Lung (tissue), 12 donors: ENCODE measurements around the gene COL25A1. TPM values are rescaled to one million over a fixed set of nuclear protein-coding genes. Genes with fewer than 3 reads are reported as not detected.

Source experiments
- ATAC-seq: fragments of 200-7000 bp; cut with Tn5 transposase; one replicate; pipeline ENCODE4 v1.9.1; 2020; ENCODE audit warnings: moderate number of reproducible peaks; ENCODE audit not compliant: insufficient read depth, low FRiP score
- DNase-seq, 3 donors: peaks; one replicate each; pipeline ENCODE4 v3.0.0-alpha.2; 2013 to 2017
- H3K27ac ChIP-seq, 2 donors: one replicate each; pipeline ENCODE4 v1.5.1; 2013; ENCODE audit warnings: mild to moderate bottlenecking in 2 of 2, moderate library complexity in 2 of 2, control low read depth in 1 of 2, inconsistent platforms in 1 of 2, low read depth in 1 of 2, low read length in 1 of 2
- H3K27me3 ChIP-seq, 3 donors: one replicate each; pipeline ENCODE4 v1.5.1; 2013; ENCODE audit warnings: low read length in 2 of 3; ENCODE audit not compliant: control insufficient read depth in 3 of 3, insufficient read depth in 3 of 3
- H3K36me3 ChIP-seq, 4 donors: one replicate each; pipeline ENCODE4 v1.5.1; 2013; ENCODE audit warnings: low read length in 4 of 4, mild to moderate bottlenecking in 1 of 4, moderate library complexity in 1 of 4; ENCODE audit not compliant: control insufficient read depth in 4 of 4, insufficient read depth in 4 of 4
- H3K4me1 ChIP-seq, 5 donors: one replicate each; pipeline ENCODE4 v1.5.1; 2013; ENCODE audit warnings: low read length in 5 of 5, mild to moderate bottlenecking in 2 of 5, moderate library complexity in 1 of 5; ENCODE audit not compliant: control insufficient read depth in 5 of 5, insufficient read depth in 5 of 5
- H3K4me3 ChIP-seq: one replicate; pipeline ENCODE4 v1.5.1; 2013; ENCODE audit warnings: mild to moderate bottlenecking, control low read depth, moderate library complexity
- H3K9ac ChIP-seq, 2 donors: one replicate each; pipeline ENCODE4 v1.5.1; 2013; ENCODE audit warnings: low read length in 2 of 2, control low read depth in 1 of 2; ENCODE audit not compliant: insufficient read depth in 1 of 2
- H3K9me3 ChIP-seq, 4 donors: one replicate each; pipeline ENCODE4 v1.5.1; 2013; ENCODE audit warnings: low read length in 3 of 4, mild to moderate bottlenecking in 1 of 4, moderate library complexity in 1 of 4; ENCODE audit not compliant: control insufficient read depth in 4 of 4, insufficient read depth in 3 of 4
- WGBS, 2 donors: extraction: QIAGEN DNeasy Blood & Tissue Kit; methylation state at CpG; one replicate each; pipeline ENCODE4 v1.1.7; 2013; 5-methylcytosine and 5-hydroxymethylcytosine counted together
- polyA plus RNA-seq, 2 donors: library from polyadenylated mRNA; stranded (reverse); fragments of 200-250 nt; gene quantifications; one replicate each; pipeline ENCODE4 v1.2.1, GENCODE V29; 2013
- total RNA-seq, 2 donors: library from RNA; depleted of rRNA in 1 of 2; stranded (reverse); fragments of >200 nt in 1 of 2; gene quantifications; one replicate each; pipeline ENCODE4 v1.2.1, GENCODE V29; 2014 to 2021
- TF ChIP-seq, protein P1 (sequence below): IDR thresholded peaks from 2 replicates; pipeline ENCODE4 v1.5.1; 2012; ENCODE audit warnings: mild to moderate bottlenecking; ENCODE audit errors: control extremely low read depth, extremely low read depth
- donor health status: control.
- donor health status: control.
- donor health status: Bipolar disorder and iron deficiency.
- donor health status: healthy.
- donor health status: DM: yes; HTN: yes; CAD: no.

The COL25A1 gene
- total and polyA plus RNA-seq, 4 donors = 0.06 to 3.5 (median 1.8) TPM

DNA sequence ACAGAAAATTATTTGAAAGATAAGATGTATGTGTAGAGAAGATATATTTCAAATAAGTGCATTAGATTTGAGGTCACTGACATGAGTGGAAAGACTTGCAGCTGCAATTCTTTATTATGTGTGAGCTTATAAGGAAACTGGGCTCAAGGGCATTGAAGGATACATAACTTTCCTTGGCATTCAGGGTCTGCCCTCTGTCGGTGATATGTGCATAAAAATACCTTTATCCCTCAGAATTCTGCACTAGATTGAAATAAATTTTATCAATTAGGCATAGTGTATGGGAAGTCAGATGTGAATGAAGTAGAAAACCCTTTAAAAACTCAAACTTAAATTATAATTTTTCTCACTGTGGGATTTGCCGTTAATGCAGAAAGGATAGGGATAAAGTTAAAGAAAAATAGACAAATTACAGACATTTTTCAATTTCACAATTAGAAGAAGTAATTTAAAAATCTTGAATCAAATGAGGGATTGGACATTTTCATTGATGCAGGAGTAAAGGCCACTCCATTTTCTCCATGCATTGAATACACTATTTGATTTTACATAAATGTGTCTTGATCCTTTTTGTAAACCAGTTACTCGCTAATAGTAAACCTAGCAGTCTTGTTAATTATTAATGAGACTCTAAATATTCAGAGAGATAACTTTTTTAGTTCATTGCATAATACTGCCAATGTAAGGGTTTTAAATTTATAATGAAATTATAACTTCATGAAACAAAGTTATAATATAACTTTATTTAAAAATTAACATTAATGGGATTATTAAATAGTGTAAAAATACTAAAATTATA lies 518.6 kb downstream of the COL25A1 start:
- Histone ChIP-seq H3K36me3 (no peaks in the 10 kb centered on the region), H3K27ac (no peak overlapping the region), H3K9me3 (no peaks in the 10 kb centered on the region), H3K27me3 (no peaks in the 10 kb centered on the region), H3K9ac (no peak overlapping the region), H3K4me1 (no peaks in the 10 kb centered on the region), H3K4me3 (no peak overlapping the region)
- ATAC-seq (no peak), DNase-seq (peak in 1 of 3 donors; percentile 13)
- TF ChIP-seq, protein P1, sequence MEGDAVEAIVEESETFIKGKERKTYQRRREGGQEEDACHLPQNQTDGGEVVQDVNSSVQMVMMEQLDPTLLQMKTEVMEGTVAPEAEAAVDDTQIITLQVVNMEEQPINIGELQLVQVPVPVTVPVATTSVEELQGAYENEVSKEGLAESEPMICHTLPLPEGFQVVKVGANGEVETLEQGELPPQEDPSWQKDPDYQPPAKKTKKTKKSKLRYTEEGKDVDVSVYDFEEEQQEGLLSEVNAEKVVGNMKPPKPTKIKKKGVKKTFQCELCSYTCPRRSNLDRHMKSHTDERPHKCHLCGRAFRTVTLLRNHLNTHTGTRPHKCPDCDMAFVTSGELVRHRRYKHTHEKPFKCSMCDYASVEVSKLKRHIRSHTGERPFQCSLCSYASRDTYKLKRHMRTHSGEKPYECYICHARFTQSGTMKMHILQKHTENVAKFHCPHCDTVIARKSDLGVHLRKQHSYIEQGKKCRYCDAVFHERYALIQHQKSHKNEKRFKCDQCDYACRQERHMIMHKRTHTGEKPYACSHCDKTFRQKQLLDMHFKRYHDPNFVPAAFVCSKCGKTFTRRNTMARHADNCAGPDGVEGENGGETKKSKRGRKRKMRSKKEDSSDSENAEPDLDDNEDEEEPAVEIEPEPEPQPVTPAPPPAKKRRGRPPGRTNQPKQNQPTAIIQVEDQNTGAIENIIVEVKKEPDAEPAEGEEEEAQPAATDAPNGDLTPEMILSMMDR = no peak
- WGBS, 2 donors = 57 to 74% methylated on average over 3 of the region's 3 CpGs

DNA sequence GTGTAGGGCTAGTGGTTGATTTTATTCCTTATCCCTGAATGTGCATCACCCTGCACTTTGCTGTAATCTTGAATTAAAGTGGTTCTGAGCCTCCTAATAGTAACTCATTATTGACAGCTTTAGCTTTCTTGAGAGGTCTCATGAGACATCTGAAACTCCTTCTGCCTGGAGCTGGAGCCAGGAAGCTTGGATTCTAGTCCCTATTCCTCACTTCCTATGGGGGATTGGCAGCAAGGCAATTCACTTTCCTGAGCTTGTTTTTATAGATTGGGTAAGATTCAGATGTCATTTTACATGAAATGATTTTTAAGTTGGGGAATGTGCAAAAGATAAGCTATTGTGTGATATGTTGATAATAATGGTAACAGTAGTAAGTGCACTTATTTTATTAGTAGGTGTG lies 522.5 kb downstream of the COL25A1 start:
- TF ChIP-seq, protein P1 = no peak
- no peaks in the 10 kb centered on the region for H3K9me3 ChIP-seq
- H3K36me3 ChIP-seq = no peaks in the 10 kb centered on the region
- no peak overlapping the region for H3K27ac ChIP-seq
- H3K9ac ChIP-seq = no peak overlapping the region
- H3K4me1 ChIP-seq = no peaks in the 10 kb centered on the region
- ATAC-seq = no peak
- DNase-seq = no peak
- no peaks in the 10 kb centered on the region for H3K27me3 ChIP-seq
- H3K4me3 ChIP-seq = no peak overlapping the region

DNA sequence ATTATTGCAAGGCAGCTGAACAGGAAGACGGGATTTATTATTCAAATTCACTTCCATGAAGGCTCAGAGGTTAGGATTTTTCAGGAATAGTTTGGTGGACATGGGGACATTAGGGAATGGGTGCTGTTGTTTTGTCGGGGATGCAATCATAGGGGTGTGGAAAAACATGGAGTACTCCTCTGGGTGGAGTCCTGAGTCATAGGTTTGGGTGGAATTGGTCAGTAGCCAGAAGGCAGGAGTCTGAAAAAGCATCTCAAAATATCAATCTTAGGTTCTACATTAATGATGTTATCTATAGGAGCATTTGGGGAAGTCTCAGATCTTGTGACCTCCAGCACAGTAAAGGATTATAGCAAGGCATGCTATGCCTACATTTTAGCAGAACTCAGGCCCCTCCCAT lies 525.1 kb downstream of the COL25A1 start:
- no peak for DNase-seq
- no peak overlapping the region for H3K4me3 ChIP-seq
- WGBS, 2 donors = 92 to 93% methylated on average over 2 of the region's 2 CpGs
- TF ChIP-seq, protein P1 = no peak
- no peaks in the 10 kb centered on the region for H3K9me3 ChIP-seq
- H3K4me1 ChIP-seq = no peaks in the 10 kb centered on the region
- H3K36me3 ChIP-seq = no peaks in the 10 kb centered on the region
- no peaks in the 10 kb centered on the region for H3K27me3 ChIP-seq
- H3K9ac ChIP-seq = no peak overlapping the region
- no peak overlapping the region for H3K27ac ChIP-seq
- ATAC-seq = no peak

DNA sequence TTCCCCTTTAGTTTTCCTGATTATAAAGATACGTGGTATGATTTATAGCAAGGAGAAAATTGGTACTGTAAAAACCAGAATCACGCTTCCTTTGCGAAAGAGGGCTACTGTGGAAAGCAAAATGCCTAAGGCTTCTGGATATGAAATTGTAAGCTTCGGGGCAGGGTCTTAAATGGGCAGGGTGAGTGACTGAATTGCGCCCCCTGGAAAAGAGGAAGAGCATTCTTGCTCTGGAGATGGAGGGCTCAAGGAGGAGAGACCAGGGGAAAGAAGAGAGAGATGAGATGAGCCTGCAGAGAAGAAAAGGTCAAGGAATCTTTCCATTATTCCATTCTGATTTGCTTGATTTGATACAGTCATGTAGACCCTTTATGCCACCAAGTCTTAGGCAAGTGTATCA lies 526.5 kb downstream of the COL25A1 start:
- Histone ChIP-seq H3K36me3 (no peaks in the 10 kb centered on the region), H3K27ac (no peak overlapping the region), H3K9me3 (no peaks in the 10 kb centered on the region), H3K9ac (no peak overlapping the region), H3K27me3 (no peaks in the 10 kb centered on the region), H3K4me1 (no peaks in the 10 kb centered on the region), H3K4me3 (no peak overlapping the region)
- 37 to 70% methylated on average over 5 of the region's 5 CpGs for WGBS, 2 donors
- TF ChIP-seq, protein P1 = no peak
- DNase-seq = no peak
- no peak for ATAC-seq
